ENCODE results near the gene PLIN3.

GRCh38 chr19:4916292-4917082 lies 49.0 kb upstream of the PLIN3 start:
- TF ChIP-seq, protein P1, sequence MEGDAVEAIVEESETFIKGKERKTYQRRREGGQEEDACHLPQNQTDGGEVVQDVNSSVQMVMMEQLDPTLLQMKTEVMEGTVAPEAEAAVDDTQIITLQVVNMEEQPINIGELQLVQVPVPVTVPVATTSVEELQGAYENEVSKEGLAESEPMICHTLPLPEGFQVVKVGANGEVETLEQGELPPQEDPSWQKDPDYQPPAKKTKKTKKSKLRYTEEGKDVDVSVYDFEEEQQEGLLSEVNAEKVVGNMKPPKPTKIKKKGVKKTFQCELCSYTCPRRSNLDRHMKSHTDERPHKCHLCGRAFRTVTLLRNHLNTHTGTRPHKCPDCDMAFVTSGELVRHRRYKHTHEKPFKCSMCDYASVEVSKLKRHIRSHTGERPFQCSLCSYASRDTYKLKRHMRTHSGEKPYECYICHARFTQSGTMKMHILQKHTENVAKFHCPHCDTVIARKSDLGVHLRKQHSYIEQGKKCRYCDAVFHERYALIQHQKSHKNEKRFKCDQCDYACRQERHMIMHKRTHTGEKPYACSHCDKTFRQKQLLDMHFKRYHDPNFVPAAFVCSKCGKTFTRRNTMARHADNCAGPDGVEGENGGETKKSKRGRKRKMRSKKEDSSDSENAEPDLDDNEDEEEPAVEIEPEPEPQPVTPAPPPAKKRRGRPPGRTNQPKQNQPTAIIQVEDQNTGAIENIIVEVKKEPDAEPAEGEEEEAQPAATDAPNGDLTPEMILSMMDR (conservative IDR thresholded peaks at IDR 0.05 in 1 of 2, IDR thresholded peaks at IDR 0.05 in 1 of 2; ENCODE audit: extremely low read depth in 1 of 2, insufficient read depth in 1 of 2, low read depth in 1 of 2, low read length in 2 of 2) = no peak
- TF ChIP-seq EZH2 (IDR thresholded peaks at IDR 0.05; ENCODE audit: borderline replicate concordance, low read length) = no peak

Measured in mammary epithelial cell (primary cell).